ENCODE results near the gene PHF14. TPM values are rescaled to one million over a fixed set of nuclear protein-coding genes. Genes with fewer than 3 reads are reported as not detected.

The PHF14 gene
- total RNA-seq, 2 donors from 2014 or later: 11.9 to 28.3 TPM

- Histone ChIP-seq H3K4me1 (no peaks in the 10 kb centered on the region), H3K27ac (no peak overlapping the region)
- ATAC-seq: no peak
Observed at GRCh38 chr7:11128498-11128897, 154.8 kb downstream of the PHF14 start.

GRCh38 chr7:11130012-11130411, 156.3 kb downstream of the PHF14 start:
- no peak overlapping the region for H3K27ac ChIP-seq
- H3K4me1 ChIP-seq: no peaks in the 10 kb centered on the region
- ATAC-seq (no peak), DNase-seq (no peak)
- intact Hi-C loops (cut with DNase I): no loop called here
- no peak overlapping the region for H3K4me3 ChIP-seq
- H3K36me3 ChIP-seq (replicated peaks in 1 of 2; ENCODE audit: insufficient read depth in 1 of 2, low read depth in 2 of 2): no peaks in the 10 kb centered on the region
- WGBS, 2 donors: 90 to 92% methylated on average over 4 of the region's 4 CpGs
- TF ChIP-seq POLR2A (IDR thresholded peaks at IDR 0.05) (no peak), CTCF (IDR thresholded peaks at IDR 0.05) (no peak)
- H3K9me3 ChIP-seq: no peaks in the 10 kb centered on the region
- no peaks in the 10 kb centered on the region for H3K27me3 ChIP-seq

More at GRCh38 chr7:11128498-11128897, 154.8 kb downstream of the PHF14 start:
- Histone ChIP-seq H3K4me3 (no peak overlapping the region), H3K9me3 (no peaks in the 10 kb centered on the region), H3K36me3 (replicated peaks in 1 of 2; ENCODE audit: insufficient read depth in 1 of 2, low read depth in 2 of 2) (no peaks in the 10 kb centered on the region), H3K27me3 (no peaks in the 10 kb centered on the region)
- 94 to 97% methylated on average over 4 of the region's 4 CpGs for WGBS, 2 donors
- no peak for DNase-seq
- no peak for TF ChIP-seq CTCF (IDR thresholded peaks at IDR 0.05)
- no peak for TF ChIP-seq POLR2A (IDR thresholded peaks at IDR 0.05)
- intact Hi-C loops (cut with DNase I): no loop called here

- intact Hi-C loops (cut with DNase I): no loop called here
- H3K27ac ChIP-seq: no peak overlapping the region
- ATAC-seq: no peak
- TF ChIP-seq POLR2A (IDR thresholded peaks at IDR 0.05) (no peak), CTCF (IDR thresholded peaks at IDR 0.05) (no peak)
- no peaks in the 10 kb centered on the region for H3K4me1 ChIP-seq
- no peaks in the 10 kb centered on the region for H3K27me3 ChIP-seq
- H3K4me3 ChIP-seq: no peak overlapping the region
- H3K36me3 ChIP-seq (replicated peaks in 1 of 2; ENCODE audit: insufficient read depth in 1 of 2, low read depth in 2 of 2): no peaks in the 10 kb centered on the region
- no peaks in the 10 kb centered on the region for H3K9me3 ChIP-seq
- WGBS, 2 donors: 92 to 98% methylated on average over 2 of the region's 2 CpGs
- no peak for DNase-seq
Observed at GRCh38 chr7:11130601-11131000, 156.9 kb downstream of the PHF14 start.

GRCh38 chr7:11133436-11133959, 159.8 kb downstream of the PHF14 start:
- H3K27me3 ChIP-seq: no peaks in the 10 kb centered on the region
- intact Hi-C loops (cut with DNase I): no loop called here
- H3K4me3 ChIP-seq: no peak overlapping the region
- H3K9me3 ChIP-seq: no peaks in the 10 kb centered on the region
- DNase-seq (no peak), ATAC-seq (no peak)
- H3K36me3 ChIP-seq (replicated peaks in 1 of 2; ENCODE audit: insufficient read depth in 1 of 2, low read depth in 2 of 2): no peaks in the 10 kb centered on the region
- 36 to 38% methylated on average over 1 of the region's 1 CpG for WGBS, 2 donors
- H3K27ac ChIP-seq: no peak overlapping the region
- TF ChIP-seq CTCF (IDR thresholded peaks at IDR 0.05) (no peak), POLR2A (IDR thresholded peaks at IDR 0.05) (no peak)
- H3K4me1 ChIP-seq: no peaks in the 10 kb centered on the region

GRCh38 chr7:11135573-11135972, 161.9 kb downstream of the PHF14 start:
- TF ChIP-seq CTCF (IDR thresholded peaks at IDR 0.05) (no peak), POLR2A (IDR thresholded peaks at IDR 0.05) (no peak)
- no peaks in the 10 kb centered on the region for H3K4me1 ChIP-seq
- H3K9me3 ChIP-seq: no peaks in the 10 kb centered on the region
- no peaks in the 10 kb centered on the region for H3K27me3 ChIP-seq
- H3K27ac ChIP-seq: no peak overlapping the region
- 91 to 92% methylated on average over 3 of the region's 3 CpGs for WGBS, 2 donors
- intact Hi-C loops (cut with DNase I): no loop called here
- ATAC-seq: no peak
- H3K36me3 ChIP-seq (replicated peaks in 1 of 2; ENCODE audit: insufficient read depth in 1 of 2, low read depth in 2 of 2): no peaks in the 10 kb centered on the region
- no peak overlapping the region for H3K4me3 ChIP-seq
- no peak for DNase-seq

All from body of pancreas (tissue), 4 donors.